MCF 10A (cell line): Measurements from ENCODE around the gene USP9X. TPM values are rescaled to one million over a fixed set of nuclear protein-coding genes. Genes with fewer than 3 reads are reported as not detected.

Experiments
- BruUV-seq: library from RNA; stranded (reverse); fragments of 400-500 nt; replicated peaks from 2 replicates; lab custom pipeline; 2021; lab: Mats Ljungman, UMichigan
- CTCF ChIA-PET: fragments of 300-600 bp; sonication (Branson Sonifier 250); formaldehyde crosslinking; extraction: SDS; loops from one replicate; lab custom pipeline; 2021; ENCODE audit warnings: antibody characterized with exemption, inconsistent platforms; lab: Yijun Ruan, JAX
- POLR2A ChIA-PET: fragments of 300-600, 350-650 bp; sonication (Branson Sonifier 250); formaldehyde crosslinking; extraction: SDS; loops from one replicate; lab custom pipeline; 2020; ENCODE audit warnings: antibody characterized with exemption, inconsistent platforms; lab: Yijun Ruan, JAX
- DNase-seq: peaks from one replicate; pipeline ENCODE4 v3.0.0-alpha.2; 2018; ENCODE audit not compliant: unreplicated experiment
- H3K27ac Mint-ChIP-seq: one replicate; pipeline ENCODE4 v1.8.0; 2022; ENCODE audit warnings: mild to moderate bottlenecking, low read depth, mixed read lengths; ENCODE audit not compliant: unreplicated experiment
- H3K27me3 Mint-ChIP-seq: one replicate; pipeline ENCODE4 v1.8.0; 2022; ENCODE audit warnings: mixed read lengths; ENCODE audit not compliant: insufficient read depth, unreplicated experiment
- H3K36me3 Mint-ChIP-seq: one replicate; pipeline ENCODE4 v1.8.0; 2022; ENCODE audit warnings: mild to moderate bottlenecking, moderate library complexity, mixed read lengths; ENCODE audit not compliant: insufficient read depth, unreplicated experiment
- H3K4me1 Mint-ChIP-seq: one replicate; pipeline ENCODE4 v1.8.0; 2022; ENCODE audit warnings: mixed read lengths; ENCODE audit not compliant: insufficient read depth, unreplicated experiment
- H3K4me3 Mint-ChIP-seq: one replicate; pipeline ENCODE4 v1.8.0; 2022; ENCODE audit warnings: mild to moderate bottlenecking, moderate library complexity, mixed read lengths; ENCODE audit not compliant: unreplicated experiment
- H3K9me3 Mint-ChIP-seq: one replicate; pipeline ENCODE4 v1.8.0; 2022; ENCODE audit warnings: mixed read lengths; ENCODE audit not compliant: unreplicated experiment
- intact Hi-C: fragments of 100-400 bp; cut with micrococcal nuclease; formaldehyde crosslinking; loops from 2 replicates; pipeline ENCODE4 v1.14.1; 2022
- total RNA-seq: library from RNA; stranded (reverse); gene quantifications from 2 replicates; pipeline ENCODE4 v1.2.3, GENCODE V29; 2022
- TF ChIP-seq, protein P1 (sequence below): fragments of 200-600 bp; IDR thresholded peaks from one replicate; pipeline ENCODE4 v1.8.0; 2022; ENCODE audit warnings: antibody characterized with exemption, mild to moderate bottlenecking; ENCODE audit not compliant: unreplicated experiment

Gene USP9X
- total RNA-seq, 1 experiment from 2014 or later = 77.9 TPM

DNA sequence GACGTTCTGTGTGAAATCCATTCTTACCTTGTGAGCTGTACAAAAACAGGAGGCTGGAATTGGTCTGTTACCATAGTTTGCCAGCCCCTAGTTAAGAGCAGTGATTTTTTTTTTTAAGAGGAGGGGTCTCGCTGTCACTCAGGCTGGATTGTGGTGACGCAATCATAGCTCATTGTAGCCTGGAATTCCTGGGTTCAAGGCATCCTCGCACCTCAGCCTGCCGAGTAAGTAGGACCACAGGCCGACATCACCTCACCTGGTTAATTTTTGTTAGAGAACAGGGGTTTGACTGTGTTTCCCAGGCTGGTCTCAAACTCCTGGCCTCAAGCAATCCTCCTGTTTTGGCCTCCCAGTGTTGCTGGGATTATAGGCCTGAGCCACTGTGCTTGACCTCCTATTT, 7.5 kb downstream of the USP9X start:
- Mint-ChIP-seq H3K27me3 (peaks cover 19% of the 10 kb centered on the region), H3K4me3 (no peak overlapping the region), H3K27ac (no peak overlapping the region), H3K36me3 (no peaks in the 10 kb centered on the region), H3K9me3 (no peaks in the 10 kb centered on the region), H3K4me1 (peaks cover 24% of the 10 kb centered on the region)
- DNase-seq = no peak
- CTCF ChIA-PET = interaction anchor here (0.6 to 1.0 kb wide), 3 partner anchors 8 to 620 kb away, joined by 3 to 4 read pairs (median 4); no protein-coding TSS in a partner anchor
- no TSS peak for BruUV-seq
- POLR2A ChIA-PET = no interaction called here
- TF ChIP-seq, protein P1, sequence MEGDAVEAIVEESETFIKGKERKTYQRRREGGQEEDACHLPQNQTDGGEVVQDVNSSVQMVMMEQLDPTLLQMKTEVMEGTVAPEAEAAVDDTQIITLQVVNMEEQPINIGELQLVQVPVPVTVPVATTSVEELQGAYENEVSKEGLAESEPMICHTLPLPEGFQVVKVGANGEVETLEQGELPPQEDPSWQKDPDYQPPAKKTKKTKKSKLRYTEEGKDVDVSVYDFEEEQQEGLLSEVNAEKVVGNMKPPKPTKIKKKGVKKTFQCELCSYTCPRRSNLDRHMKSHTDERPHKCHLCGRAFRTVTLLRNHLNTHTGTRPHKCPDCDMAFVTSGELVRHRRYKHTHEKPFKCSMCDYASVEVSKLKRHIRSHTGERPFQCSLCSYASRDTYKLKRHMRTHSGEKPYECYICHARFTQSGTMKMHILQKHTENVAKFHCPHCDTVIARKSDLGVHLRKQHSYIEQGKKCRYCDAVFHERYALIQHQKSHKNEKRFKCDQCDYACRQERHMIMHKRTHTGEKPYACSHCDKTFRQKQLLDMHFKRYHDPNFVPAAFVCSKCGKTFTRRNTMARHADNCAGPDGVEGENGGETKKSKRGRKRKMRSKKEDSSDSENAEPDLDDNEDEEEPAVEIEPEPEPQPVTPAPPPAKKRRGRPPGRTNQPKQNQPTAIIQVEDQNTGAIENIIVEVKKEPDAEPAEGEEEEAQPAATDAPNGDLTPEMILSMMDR = no peak
- intact Hi-C loops = no loop called here

GRCh38 chrX:41095174-41095573, 9.9 kb downstream of the USP9X start:
- no peak overlapping the region for H3K27ac Mint-ChIP-seq
- peaks cover 6% of the 10 kb centered on the region for H3K36me3 Mint-ChIP-seq
- no peak overlapping the region for H3K4me3 Mint-ChIP-seq
- intact Hi-C loops = no loop called here
- CTCF ChIA-PET = interaction anchor here (1.5 kb wide), 1 partner anchor 20 kb away, joined by 7 read pairs; no protein-coding TSS in a partner anchor
- BruUV-seq = no TSS peak
- TF ChIP-seq, protein P1 = no peak
- POLR2A ChIA-PET = interaction anchor here (0.7 to 3.3 kb wide), 2 partner anchors 9 to 478 kb away, joined by 3 to 29 read pairs; partner anchors contain the start of gene USP9X
- H3K4me1 Mint-ChIP-seq = peaks cover 18% of the 10 kb centered on the region
- peaks cover 29% of the 10 kb centered on the region for H3K27me3 Mint-ChIP-seq
- DNase-seq = no peak
- H3K9me3 Mint-ChIP-seq = no peaks in the 10 kb centered on the region

DNA sequence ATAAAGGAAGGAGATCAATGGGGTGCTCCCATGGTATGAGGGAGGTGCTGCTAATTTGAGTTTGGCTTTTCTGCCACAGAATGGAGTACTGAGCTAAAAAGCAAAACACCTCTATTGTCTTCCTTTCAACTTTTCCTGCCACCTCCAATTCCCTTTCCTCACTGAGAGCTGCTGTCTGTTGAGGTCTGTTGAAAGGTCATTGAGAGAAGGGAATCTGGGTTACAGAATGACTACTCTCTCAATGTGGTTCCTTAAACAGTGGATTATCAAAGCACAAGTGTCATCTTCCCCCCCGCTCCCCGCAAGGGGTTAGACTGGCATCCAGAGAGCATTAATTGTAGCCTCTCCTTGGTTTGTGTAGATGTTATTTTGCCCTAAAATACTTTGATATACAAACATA, 10.7 kb downstream of the USP9X start:
- Mint-ChIP-seq H3K27me3 (peaks cover 30% of the 10 kb centered on the region), H3K27ac (no peak overlapping the region), H3K4me3 (no peak overlapping the region), H3K4me1 (peaks cover 15% of the 10 kb centered on the region), H3K9me3 (no peaks in the 10 kb centered on the region), H3K36me3 (peaks cover 6% of the 10 kb centered on the region)
- TF ChIP-seq, protein P1 = no peak
- intact Hi-C loops = no loop called here
- DNase-seq = no peak
- POLR2A ChIA-PET = interaction anchor here (0.6 to 3.3 kb wide), 3 partner anchors 10 to 518 kb away, joined by 3 to 29 read pairs (median 3); partner anchors contain the start of gene USP9X
- CTCF ChIA-PET = interaction anchor here (0.6 to 1.5 kb wide), 3 partner anchors 20 to 224 kb away, joined by 3 to 12 read pairs (median 3); no protein-coding TSS in a partner anchor
- BruUV-seq = no TSS peak

- no peak for DNase-seq
- BruUV-seq = no TSS peak
- intact Hi-C loops = no loop called here
- H3K4me3 Mint-ChIP-seq = no peak overlapping the region
- TF ChIP-seq, protein P1 = no peak
- ChIA-PET CTCF (interaction anchor here (0.6 to 1.5 kb wide), 4 partner anchors 20 to 370 kb away, joined by 3 to 12 read pairs (median 3); no protein-coding TSS in a partner anchor), POLR2A (interaction anchor here (1.2 to 3.3 kb wide), 2 partner anchors 10 to 69 kb away, joined by 3 to 29 read pairs; partner anchors contain the start of gene USP9X)
- H3K27ac Mint-ChIP-seq = no peak overlapping the region
- no peaks in the 10 kb centered on the region for H3K9me3 Mint-ChIP-seq
- H3K36me3 Mint-ChIP-seq = peaks cover 6% of the 10 kb centered on the region
- peaks cover 9% of the 10 kb centered on the region for H3K4me1 Mint-ChIP-seq
- H3K27me3 Mint-ChIP-seq = peaks cover 30% of the 10 kb centered on the region
Observed at GRCh38 chrX:41096339-41096955, 11.2 kb downstream of the USP9X start.
